HUES6 (cell line): ENCODE measurements around the gene PLS1.
"Not testable (repeated sequence)": the region's sequence is repeated elsewhere in the genome, so short reads cannot be mapped to it uniquely, and the experiment has no call there.

Source experiments
- H3K27ac ChIP-seq: 2 replicates; pipeline ENCODE4 v1.7.0; 2013; ENCODE audit warnings: low read depth, mild to moderate bottlenecking, low read length, inconsistent platforms
- H3K27me3 ChIP-seq: 2 replicates; pipeline ENCODE4 v1.6.1; 2013; ENCODE audit warnings: low read length; ENCODE audit not compliant: control insufficient read depth, insufficient read depth
- H3K36me3 ChIP-seq: 2 replicates; pipeline ENCODE4 v1.6.1; 2013; ENCODE audit warnings: low read length; ENCODE audit not compliant: control insufficient read depth, insufficient read depth
- H3K4me1 ChIP-seq: 2 replicates; pipeline ENCODE4 v1.6.1; 2013; ENCODE audit warnings: low read length; ENCODE audit not compliant: control insufficient read depth, insufficient read depth
- H3K4me3 ChIP-seq: 2 replicates; pipeline ENCODE4 v1.5.1; 2013; ENCODE audit warnings: low read depth, low read length
- H3K9ac ChIP-seq: one replicate; pipeline ENCODE4 v1.6.1; 2013; ENCODE audit warnings: mild to moderate bottlenecking, low read length
- H3K9me3 ChIP-seq: 2 replicates; pipeline ENCODE4 v1.6.1; 2013; ENCODE audit warnings: low read depth, low read length; ENCODE audit not compliant: control insufficient read depth, insufficient read depth

PLS1 gene, protein sequence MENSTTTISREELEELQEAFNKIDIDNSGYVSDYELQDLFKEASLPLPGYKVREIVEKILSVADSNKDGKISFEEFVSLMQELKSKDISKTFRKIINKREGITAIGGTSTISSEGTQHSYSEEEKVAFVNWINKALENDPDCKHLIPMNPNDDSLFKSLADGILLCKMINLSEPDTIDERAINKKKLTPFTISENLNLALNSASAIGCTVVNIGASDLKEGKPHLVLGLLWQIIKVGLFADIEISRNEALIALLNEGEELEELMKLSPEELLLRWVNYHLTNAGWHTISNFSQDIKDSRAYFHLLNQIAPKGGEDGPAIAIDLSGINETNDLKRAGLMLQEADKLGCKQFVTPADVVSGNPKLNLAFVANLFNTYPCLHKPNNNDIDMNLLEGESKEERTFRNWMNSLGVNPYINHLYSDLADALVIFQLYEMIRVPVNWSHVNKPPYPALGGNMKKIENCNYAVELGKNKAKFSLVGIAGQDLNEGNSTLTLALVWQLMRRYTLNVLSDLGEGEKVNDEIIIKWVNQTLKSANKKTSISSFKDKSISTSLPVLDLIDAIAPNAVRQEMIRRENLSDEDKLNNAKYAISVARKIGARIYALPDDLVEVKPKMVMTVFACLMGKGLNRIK

GRCh38 chr3:142595951-142596725 is at the start of gene PLS1:
Gene PLS1, plus strand, starts transcription at chr3:142596393. Its CDS starts 67,845 bp downstream, at chr3:142664238.
- H3K36me3 ChIP-seq = no peaks in the 10 kb centered on the region
- peak within 1 kb of the TSS; percentile 97 for H3K4me3 ChIP-seq
- H3K27ac ChIP-seq = no peak within 1 kb of the TSS; the same call in 1 of the 2 replicates
- H3K9ac ChIP-seq = peak within 1 kb of the TSS; percentile 72
- peaks cover 9% of the 10 kb centered on the region for H3K4me1 ChIP-seq
- H3K9me3 ChIP-seq = no peaks in the 10 kb centered on the region
- H3K27me3 ChIP-seq = peaks cover 12% of the 10 kb centered on the region

DNA sequence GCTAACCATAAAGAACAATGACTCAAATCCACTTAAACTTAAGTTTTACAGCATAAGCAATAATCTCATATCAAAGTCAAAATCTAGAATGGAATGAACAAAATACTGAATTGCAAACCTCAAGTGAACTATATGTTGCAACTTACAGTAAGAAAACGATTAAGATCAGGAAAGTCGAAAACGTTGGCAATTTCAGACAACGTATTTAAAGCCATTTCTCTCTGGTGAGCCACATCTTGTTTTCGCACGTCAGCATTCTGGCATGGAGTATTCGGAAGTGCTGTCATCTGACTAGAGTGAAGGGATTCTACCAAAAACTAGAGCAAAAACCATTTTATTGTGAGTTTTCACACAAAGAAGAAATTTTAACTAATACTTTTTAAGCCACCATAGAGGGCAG is 46.2 kb upstream of the PLS1 start:
- no peak overlapping the region for H3K9ac ChIP-seq
- no peak overlapping the region for H3K27ac ChIP-seq
- no peaks in the 10 kb centered on the region for H3K27me3 ChIP-seq
- H3K36me3 ChIP-seq = peaks cover 36% of the 10 kb centered on the region
- H3K9me3 ChIP-seq = no peaks in the 10 kb centered on the region
- H3K4me3 ChIP-seq = no peak overlapping the region
- no peaks in the 10 kb centered on the region for H3K4me1 ChIP-seq

DNA sequence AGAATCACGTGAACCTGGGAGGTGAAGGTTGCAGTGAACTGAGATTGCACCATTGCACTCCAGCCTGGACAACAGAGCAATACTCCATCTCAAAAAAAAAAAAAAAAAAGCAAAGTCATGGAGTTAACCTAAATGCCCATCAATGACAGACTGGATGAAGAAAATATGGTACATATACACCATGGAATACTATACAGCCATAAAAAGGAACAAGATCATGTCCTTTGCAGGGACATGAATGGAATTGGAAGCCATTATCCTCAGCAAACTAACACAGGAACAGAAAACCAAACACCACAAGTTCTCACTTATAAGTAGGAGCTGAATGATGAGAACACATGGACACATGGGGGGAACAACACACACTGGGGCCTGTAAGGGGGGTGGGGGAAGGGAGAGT is 43.6 kb upstream of the PLS1 start:
- not testable (repeated sequence) for H3K4me3 ChIP-seq, H3K27ac ChIP-seq, H3K9me3 ChIP-seq, H3K9ac ChIP-seq, H3K27me3 ChIP-seq, H3K4me1 ChIP-seq
- H3K36me3 ChIP-seq = peaks cover 41% of the 10 kb centered on the region

GRCh38 chr3:142553741-142554140 is 42.5 kb upstream of the PLS1 start:
- Histone ChIP-seq H3K4me3 (no peak overlapping the region), H3K27ac (no peak overlapping the region), H3K27me3 (no peaks in the 10 kb centered on the region), H3K36me3 (peaks cover 42% of the 10 kb centered on the region), H3K9ac (no peak overlapping the region), H3K9me3 (no peaks in the 10 kb centered on the region), H3K4me1 (no peaks in the 10 kb centered on the region)

GRCh38 chr3:142560118-142560517 is 36.1 kb upstream of the PLS1 start:
- H3K27ac ChIP-seq = no peak overlapping the region
- H3K36me3 ChIP-seq = peaks cover 36% of the 10 kb centered on the region
- H3K9ac ChIP-seq = no peak overlapping the region

DNA sequence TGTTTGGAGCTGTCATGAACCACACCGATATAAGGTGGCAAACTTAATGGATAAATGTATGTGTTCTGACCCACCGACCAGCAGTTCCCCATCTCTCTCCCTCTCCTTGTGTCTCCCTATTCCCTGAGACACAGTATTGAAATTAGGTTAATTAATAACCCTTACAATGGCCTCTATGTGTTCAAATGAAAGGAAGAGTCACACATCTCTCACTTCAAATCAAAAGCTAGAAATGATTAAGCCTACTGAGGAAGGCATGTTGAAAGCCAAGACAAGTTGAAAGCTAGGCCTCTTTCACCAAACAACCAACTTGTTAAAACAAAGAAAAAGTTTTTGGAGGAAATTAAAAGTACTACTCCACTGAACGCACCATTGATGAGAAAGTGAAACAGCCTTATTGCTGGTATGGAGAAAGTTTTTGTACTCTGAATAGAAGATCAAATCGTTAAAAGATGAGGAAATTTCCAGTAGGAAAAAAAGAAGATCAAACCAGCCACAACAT is 32.6 kb upstream of the PLS1 start:
- H3K4me3 ChIP-seq = no peak overlapping the region
- no peak overlapping the region for H3K9ac ChIP-seq
- H3K27ac ChIP-seq = no peak overlapping the region
- peaks cover 23% of the 10 kb centered on the region for H3K36me3 ChIP-seq
- no peaks in the 10 kb centered on the region for H3K4me1 ChIP-seq
- no peaks in the 10 kb centered on the region for H3K27me3 ChIP-seq
- no peaks in the 10 kb centered on the region for H3K9me3 ChIP-seq

More at GRCh38 chr3:142560118-142560517, 36.1 kb upstream of the PLS1 start:
- Histone ChIP-seq H3K4me3 (no peak overlapping the region), H3K4me1 (no peaks in the 10 kb centered on the region), H3K9me3 (no peaks in the 10 kb centered on the region), H3K27me3 (no peaks in the 10 kb centered on the region)

DNA sequence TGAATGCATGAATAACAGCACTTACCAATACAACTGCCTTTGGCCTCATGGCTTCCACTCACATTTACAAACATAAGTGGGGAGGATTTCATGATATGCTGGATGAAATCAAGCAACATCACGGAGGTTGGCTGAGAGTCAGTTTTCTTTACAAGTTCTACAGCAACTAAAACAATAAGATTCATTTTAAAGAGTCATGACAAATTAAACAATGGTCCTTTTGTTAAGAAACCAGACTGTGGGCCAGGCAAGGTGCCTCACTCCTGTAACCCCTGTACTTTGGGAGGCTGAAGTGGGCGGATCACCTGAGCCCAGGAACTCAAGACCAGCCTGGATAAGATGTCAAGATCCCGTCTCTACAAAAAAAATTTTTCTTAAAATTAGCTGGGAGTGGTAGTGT is 30.1 kb upstream of the PLS1 start:
- Histone ChIP-seq H3K27ac (no peak overlapping the region), H3K4me1 (no peaks in the 10 kb centered on the region), H3K4me3 (no peak overlapping the region), H3K36me3 (peaks cover 16% of the 10 kb centered on the region), H3K9me3 (no peaks in the 10 kb centered on the region), H3K9ac (no peak overlapping the region), H3K27me3 (no peaks in the 10 kb centered on the region)

DNA sequence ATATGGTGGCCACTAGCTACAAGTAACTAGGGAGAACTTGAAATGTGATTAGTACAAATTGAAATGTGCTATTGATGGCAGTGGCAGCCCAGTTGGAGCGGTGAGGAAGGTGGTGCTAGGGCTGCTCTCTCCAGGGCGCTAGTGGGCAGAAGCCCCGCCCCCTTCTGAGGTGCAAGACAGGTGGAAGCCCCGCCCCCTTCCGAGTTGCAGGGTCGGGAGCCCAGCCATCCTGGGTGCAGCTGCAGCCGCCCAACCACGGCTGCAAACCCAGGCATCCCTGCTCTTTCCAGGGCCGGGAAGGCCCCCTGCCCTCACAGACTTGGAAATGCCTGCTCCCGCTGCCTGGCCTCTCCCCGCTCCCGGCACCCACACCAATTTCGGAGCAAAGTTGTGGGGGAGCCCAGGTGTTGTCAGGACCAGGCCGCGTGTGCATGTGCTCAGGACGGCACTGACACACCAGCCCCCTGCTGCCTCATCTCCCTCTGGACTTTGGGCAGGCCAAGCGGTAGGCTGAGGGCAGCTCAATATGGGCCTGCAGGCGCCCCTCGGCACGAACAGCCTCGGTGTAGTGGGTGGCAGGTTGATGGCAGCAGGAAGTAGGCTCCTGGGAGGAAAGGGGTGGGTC is 27.7 kb upstream of the PLS1 start:
- Histone ChIP-seq H3K4me1 (no peaks in the 10 kb centered on the region), H3K27me3 (no peaks in the 10 kb centered on the region), H3K9ac (no peak overlapping the region), H3K4me3 (peak overlapping the region; percentile 62), H3K9me3 (no peaks in the 10 kb centered on the region), H3K36me3 (0 out of 2 replicates have a peak, but pooled peaks cover 6% of the 10 kb centered on the region), H3K27ac (no peak overlapping the region)

DNA sequence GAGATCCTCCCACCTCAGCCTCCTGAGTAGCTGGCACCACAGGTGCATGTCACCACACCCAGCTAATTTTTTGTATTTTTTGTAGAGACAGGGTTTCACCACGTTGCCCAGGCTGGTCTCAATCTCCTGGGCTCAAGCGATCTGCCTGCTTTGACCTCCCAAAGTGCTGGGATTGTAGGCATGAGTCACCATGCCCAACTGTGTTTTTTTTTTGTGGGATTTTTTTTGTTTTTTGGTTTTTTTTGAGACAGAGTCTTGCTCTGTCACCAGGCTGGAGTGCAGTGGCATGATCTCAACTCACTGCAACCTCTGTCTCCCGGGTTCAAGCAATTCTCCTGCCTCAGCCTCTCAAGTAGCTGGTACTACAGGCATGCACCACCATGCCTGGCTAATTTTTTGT is 26.8 kb upstream of the PLS1 start:
- not testable (repeated sequence) for H3K27me3 ChIP-seq, H3K4me1 ChIP-seq, H3K27ac ChIP-seq, H3K9me3 ChIP-seq, H3K36me3 ChIP-seq, H3K4me3 ChIP-seq, H3K9ac ChIP-seq

DNA sequence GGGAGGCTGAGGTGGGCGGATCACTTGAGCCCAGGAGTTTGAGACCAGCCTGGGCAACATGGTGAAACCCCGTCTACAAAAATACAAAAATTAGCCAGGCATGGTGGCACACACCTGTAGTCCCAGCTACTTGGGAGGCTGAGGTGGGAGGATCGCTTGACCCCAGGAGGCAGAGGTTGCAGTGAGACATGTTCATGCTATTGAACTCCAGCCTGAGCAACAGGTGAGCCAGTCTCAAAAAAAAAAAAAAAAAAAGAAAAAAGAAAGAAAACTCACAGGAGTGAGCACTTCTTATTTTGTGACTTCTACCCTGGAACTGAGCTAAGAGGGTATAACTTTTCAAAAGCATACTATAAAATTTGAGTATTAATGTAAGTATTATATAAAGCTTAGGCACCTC is 22.0 kb upstream of the PLS1 start:
- H3K9me3 ChIP-seq, H3K9ac ChIP-seq, H3K27me3 ChIP-seq, H3K27ac ChIP-seq, H3K36me3 ChIP-seq, H3K4me3 ChIP-seq: not testable (repeated sequence)
- H3K4me1 ChIP-seq = peaks cover 14% of the 10 kb centered on the region
